DOHH2 (cell line): ENCODE data around the gene RNF213.

Experiments
- CTCF ChIP-seq: fragments of 200-600 bp; sonication (generic); IDR thresholded peaks from one replicate; pipeline ENCODE4 v1.5.1; 2014; ENCODE audit warnings: antibody characterized with exemption, mild to moderate bottlenecking, low read depth, low read length; ENCODE audit not compliant: poor library complexity, severe bottlenecking
- EZH2phosphoT487 ChIP-seq: fragments of 200-600 bp; sonication (generic); IDR thresholded peaks from 2 replicates; pipeline ENCODE4 v1.6.1; 2017; ENCODE audit warnings: borderline replicate concordance, mild to moderate bottlenecking, antibody characterized with exemption, low read length, moderate library complexity, mixed read lengths

- TF ChIP-seq CTCF (no peak), EZH2phosphoT487 (no peak)
These were observed 47.5 kb downstream of the RNF213 start for GRCh38 chr17:80307994-80308691.
